GM18951 (cell line): ENCODE measurements around the gene ZFAND2A.

Source experiments
- POLR2A ChIP-seq: IDR thresholded peaks from 4 replicates; pipeline ENCODE4 v1.6.1; 2011; ENCODE audit warnings: mild to moderate bottlenecking; ENCODE audit not compliant: insufficient read length, insufficient read depth; ENCODE audit errors: extremely low read depth
- in situ Hi-C: fragments of 300-500 bp; cut with MboI; formaldehyde crosslinking; loops from one replicate; pipeline ENCODE4 v1.12.0; 2022; ENCODE audit warnings: low sequenced_read_pairs, mixed read lengths, inconsistent platforms; ENCODE audit not compliant: unreplicated experiment

ZFAND2A gene

GRCh38 chr7:1109581-1110310, 50.2 kb downstream of the ZFAND2A start:
- in situ Hi-C loops = no loop called here

DNA sequence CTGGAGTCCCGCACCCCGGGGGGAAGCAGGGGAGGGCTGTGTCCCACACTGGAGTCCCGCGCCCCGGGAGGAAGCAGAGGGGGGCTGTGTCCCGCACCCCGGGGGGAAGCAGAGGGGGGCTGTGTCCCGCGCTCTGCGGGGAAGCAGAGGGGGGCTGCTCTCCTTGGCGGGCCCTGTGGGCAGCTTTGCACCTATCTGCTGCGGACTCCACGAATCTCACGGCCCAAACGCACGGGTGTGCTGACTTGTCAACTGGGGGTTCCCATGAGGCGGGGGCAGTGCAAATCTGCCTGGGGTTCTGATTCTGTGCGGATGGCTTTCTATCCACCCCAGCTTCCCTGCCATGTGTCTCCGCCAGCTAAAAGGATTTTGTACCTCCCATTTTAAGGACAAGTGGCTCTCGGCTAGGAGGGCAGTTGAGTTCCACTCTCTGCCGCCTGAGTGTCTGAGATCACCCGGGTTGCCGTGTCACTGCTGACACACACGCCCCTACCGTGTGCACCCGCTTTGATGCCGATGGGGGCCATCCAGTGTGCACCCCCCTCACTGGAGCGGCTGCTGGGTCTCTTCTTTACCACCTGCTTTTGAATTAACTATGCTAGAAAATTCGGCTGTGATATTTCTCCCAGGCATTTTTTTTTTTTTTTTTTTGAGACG, 51.6 kb downstream of the ZFAND2A start:
- no peak for TF ChIP-seq POLR2A
- in situ Hi-C loops = no loop called here

More at GRCh38 chr7:1109581-1110310, 50.2 kb downstream of the ZFAND2A start:
- TF ChIP-seq POLR2A = no peak

- no peak for TF ChIP-seq POLR2A
- in situ Hi-C loops = no loop called here
Measured at GRCh38 chr7:1106793-1107421, 53.1 kb downstream of the ZFAND2A start.

DNA sequence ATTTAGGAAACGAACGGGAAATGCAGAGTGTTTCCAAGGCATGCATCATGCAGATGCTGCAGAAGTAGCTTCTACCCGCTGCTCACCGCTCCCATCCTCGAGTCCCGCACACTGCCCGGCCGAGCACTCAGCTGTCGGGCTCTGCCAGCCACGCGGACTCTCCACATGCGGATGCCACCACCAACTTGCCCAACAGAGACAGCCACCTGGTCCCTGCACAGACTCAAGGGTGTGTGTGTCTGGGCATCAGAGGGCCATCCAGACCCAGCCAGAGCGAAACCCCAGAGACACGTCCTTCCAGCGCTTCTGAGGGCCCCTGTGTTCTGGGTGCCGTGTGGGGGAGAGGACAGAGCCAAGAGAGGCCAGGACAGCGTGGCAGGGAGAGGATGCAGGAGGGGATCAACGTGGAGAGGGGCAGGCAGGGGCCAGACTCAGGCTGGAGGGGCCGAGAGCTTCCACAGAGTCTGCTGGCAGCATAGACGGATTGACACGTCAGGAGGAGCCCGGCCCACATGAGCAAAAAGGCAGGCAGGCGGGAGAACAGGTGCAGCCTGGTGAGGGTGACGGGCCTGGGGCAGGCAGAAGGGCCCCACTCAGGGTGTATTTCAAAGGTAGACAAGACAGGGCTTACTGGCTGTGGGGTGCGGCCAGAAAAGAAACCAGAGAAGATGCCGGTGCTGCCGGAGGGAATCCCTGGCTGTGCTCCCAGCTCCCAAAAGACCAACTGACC, 53.8 kb downstream of the ZFAND2A start:
- in situ Hi-C loops = no loop called here
- no peak for TF ChIP-seq POLR2A

DNA sequence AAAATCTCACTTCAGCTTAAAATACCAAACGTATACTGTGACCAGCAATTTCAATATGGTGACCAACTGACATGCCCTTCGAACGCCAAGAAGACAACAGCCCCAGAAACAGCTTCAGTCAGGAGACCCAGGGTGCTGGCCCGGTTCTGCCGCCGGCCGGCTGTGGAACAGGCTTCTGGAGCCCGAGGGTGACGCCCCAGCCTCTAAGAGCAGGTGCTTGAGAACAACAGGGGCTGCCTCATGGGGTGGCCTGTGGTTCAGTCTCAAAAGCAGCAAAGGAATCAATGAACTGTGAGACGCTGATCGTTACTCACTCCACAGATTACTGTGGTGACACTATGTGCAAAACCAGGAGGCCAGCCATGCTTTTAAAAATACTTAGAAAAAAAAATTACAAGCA, 54.8 kb downstream of the ZFAND2A start:
- in situ Hi-C loops = no loop called here
- TF ChIP-seq POLR2A = no peak

- no peak for TF ChIP-seq POLR2A
- in situ Hi-C loops = no loop called here
Measured at GRCh38 chr7:1104516-1105179, 55.3 kb downstream of the ZFAND2A start.

- in situ Hi-C loops = no loop called here
- no peak for TF ChIP-seq POLR2A
Measured at GRCh38 chr7:1103789-1104515, 56.0 kb downstream of the ZFAND2A start.

GRCh38 chr7:1103009-1103788, 56.8 kb downstream of the ZFAND2A start:
- in situ Hi-C loops = no loop called here
- peak; percentile 22 for TF ChIP-seq POLR2A
